Right lobe of liver (tissue), 4 donors: ENCODE results near the gene AKR1C3.

Experiments used
- CTCF ChIP-seq, 4 donors: fragments of 200-600 bp in 3 of 4; fragments of 450-650 bp in 1 of 4; IDR thresholded peaks; one replicate each; pipeline versions ENCODE4 v1.5.1 to v1.8.0; 2016 to 2022; ENCODE audit warnings: antibody characterized with exemption in 4 of 4, mild to moderate bottlenecking in 2 of 4
- POLR2A ChIP-seq: fragments of 450-650 bp; IDR thresholded peaks from one replicate; pipeline ENCODE4 v1.6.1; 2017; ENCODE audit warnings: antibody characterized with exemption, mild to moderate bottlenecking
- donor health status: DM: no; HTN: no; CAD: no.
- donor health status: DM: no; HTN: no; CAD: no.
- donor health status: DM: no; HTN: yes; CAD: no.

DNA sequence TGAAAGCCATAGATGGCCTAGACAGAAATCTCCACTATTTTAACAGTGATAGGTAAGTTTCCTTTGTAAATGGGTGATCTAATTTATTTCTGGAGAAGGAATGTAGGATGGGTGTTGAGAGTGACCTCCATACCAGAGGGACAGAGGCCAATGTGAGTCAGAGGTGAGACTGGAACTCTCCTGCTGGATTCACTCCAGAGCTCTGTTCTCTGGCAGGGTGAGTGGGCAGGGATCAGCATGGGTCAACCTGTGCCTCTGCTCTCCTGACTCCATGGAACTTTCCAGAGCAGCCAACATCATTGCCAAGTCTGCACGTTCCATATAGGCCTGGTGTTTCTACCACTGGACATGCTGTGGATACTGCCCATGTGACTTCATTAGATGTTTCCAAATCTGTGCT lies 11.4 kb downstream of the AKR1C3 start:
- TF ChIP-seq POLR2A (peak; percentile 0), CTCF (IDR thresholded peaks at IDR 0.05) (no peak)
